ENCODE results near the gene NLRP10.

DNA sequence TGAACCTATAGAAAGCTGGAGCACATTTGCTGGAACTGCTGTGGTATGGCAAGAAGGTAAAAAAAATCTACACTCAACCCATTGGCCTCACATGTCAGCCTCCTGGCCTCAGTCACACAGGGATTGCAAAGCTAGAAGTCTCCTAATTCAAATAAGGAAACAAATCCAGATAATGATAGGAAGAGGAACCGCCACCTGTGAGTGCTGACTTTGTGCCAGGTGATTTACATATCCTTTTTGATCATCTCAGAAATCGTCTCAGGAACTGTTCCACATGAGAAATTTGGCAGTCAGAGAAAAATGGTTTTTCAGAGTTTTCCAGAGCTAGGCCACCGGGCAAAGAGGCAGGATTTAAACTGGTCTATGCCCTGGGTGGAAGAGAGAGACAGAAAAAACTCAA is 986 bp downstream of the NLRP10 start:
- TF ChIP-seq, protein P1, sequence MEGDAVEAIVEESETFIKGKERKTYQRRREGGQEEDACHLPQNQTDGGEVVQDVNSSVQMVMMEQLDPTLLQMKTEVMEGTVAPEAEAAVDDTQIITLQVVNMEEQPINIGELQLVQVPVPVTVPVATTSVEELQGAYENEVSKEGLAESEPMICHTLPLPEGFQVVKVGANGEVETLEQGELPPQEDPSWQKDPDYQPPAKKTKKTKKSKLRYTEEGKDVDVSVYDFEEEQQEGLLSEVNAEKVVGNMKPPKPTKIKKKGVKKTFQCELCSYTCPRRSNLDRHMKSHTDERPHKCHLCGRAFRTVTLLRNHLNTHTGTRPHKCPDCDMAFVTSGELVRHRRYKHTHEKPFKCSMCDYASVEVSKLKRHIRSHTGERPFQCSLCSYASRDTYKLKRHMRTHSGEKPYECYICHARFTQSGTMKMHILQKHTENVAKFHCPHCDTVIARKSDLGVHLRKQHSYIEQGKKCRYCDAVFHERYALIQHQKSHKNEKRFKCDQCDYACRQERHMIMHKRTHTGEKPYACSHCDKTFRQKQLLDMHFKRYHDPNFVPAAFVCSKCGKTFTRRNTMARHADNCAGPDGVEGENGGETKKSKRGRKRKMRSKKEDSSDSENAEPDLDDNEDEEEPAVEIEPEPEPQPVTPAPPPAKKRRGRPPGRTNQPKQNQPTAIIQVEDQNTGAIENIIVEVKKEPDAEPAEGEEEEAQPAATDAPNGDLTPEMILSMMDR (IDR thresholded peaks at IDR 0.05): no peak
- TF ChIP-seq POLR2A (IDR thresholded peaks at IDR 0.05): no peak
